ENCODE measurements around the gene SPTA1. TPM values are rescaled to one million over a fixed set of nuclear protein-coding genes. Genes with fewer than 3 reads are reported as not detected.

Gene SPTA1
- total RNA-seq, 1 donor from 2014 or later: 6.1 TPM

DNA sequence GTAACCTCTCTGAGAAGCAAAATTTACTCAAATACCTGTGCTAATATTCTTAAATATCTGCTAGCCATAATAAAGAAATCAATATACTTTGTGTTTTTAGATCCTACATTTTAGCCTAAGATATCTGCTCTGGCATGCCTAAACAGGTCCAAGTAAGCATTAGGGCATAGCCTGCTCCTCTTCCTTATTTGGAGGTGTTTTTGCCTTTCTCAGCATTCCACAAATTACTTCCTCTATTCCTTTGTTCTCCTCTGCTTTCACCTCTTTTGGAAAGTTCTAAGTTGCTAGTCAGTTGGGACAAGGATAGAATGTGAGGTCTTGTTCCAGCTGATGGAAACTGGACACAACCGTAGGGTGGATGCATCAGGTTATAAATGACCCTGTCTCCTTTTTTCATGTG, 99.6 kb downstream of the SPTA1 start:
- TF ChIP-seq, protein P1, sequence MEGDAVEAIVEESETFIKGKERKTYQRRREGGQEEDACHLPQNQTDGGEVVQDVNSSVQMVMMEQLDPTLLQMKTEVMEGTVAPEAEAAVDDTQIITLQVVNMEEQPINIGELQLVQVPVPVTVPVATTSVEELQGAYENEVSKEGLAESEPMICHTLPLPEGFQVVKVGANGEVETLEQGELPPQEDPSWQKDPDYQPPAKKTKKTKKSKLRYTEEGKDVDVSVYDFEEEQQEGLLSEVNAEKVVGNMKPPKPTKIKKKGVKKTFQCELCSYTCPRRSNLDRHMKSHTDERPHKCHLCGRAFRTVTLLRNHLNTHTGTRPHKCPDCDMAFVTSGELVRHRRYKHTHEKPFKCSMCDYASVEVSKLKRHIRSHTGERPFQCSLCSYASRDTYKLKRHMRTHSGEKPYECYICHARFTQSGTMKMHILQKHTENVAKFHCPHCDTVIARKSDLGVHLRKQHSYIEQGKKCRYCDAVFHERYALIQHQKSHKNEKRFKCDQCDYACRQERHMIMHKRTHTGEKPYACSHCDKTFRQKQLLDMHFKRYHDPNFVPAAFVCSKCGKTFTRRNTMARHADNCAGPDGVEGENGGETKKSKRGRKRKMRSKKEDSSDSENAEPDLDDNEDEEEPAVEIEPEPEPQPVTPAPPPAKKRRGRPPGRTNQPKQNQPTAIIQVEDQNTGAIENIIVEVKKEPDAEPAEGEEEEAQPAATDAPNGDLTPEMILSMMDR (IDR thresholded peaks at IDR 0.05; ENCODE audit: unreplicated experiment): no peak
- no peak for DNase-seq (ENCODE audit: low spot score)
- Mint-ChIP-seq H3K4me3 (ENCODE audit: unreplicated experiment) (no peak overlapping the region), H3K27me3 (ENCODE audit: unreplicated experiment) (no peaks in the 10 kb centered on the region), H3K27ac (ENCODE audit: unreplicated experiment) (no peak overlapping the region), H3K9me3 (ENCODE audit: unreplicated experiment) (no peaks in the 10 kb centered on the region), H3K36me3 (ENCODE audit: low read depth, unreplicated experiment) (peaks cover 3% of the 10 kb centered on the region), H3K4me1 (ENCODE audit: unreplicated experiment) (peaks cover 4% of the 10 kb centered on the region)

DNA sequence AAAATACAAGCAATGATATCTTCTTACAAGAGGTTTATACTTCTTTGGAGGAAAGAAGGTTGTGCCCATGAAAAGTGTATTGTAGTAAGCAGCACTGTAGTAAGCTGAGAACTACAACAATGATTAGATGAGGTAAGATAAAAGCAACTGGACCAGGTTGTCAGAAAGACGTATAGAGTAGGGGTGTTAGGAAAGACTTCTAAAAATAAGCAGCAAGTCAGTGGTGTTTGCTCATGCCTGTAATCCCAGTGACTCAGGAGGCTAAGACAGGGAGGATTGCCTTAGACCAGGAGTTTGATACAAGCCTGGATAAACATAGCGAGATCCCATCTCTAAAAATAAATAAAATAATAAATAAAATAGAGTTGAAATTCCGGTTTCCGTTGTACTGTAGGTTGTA, 102.6 kb downstream of the SPTA1 start:
- DNase-seq (ENCODE audit: low spot score): no peak
- H3K4me3 Mint-ChIP-seq (ENCODE audit: unreplicated experiment): no peak overlapping the region
- peaks cover 3% of the 10 kb centered on the region for H3K36me3 Mint-ChIP-seq (ENCODE audit: low read depth, unreplicated experiment)
- H3K9me3 Mint-ChIP-seq (ENCODE audit: unreplicated experiment): no peaks in the 10 kb centered on the region
- TF ChIP-seq, protein P1 (IDR thresholded peaks at IDR 0.05; ENCODE audit: unreplicated experiment): no peak
- no peaks in the 10 kb centered on the region for H3K27me3 Mint-ChIP-seq (ENCODE audit: unreplicated experiment)
- H3K4me1 Mint-ChIP-seq (ENCODE audit: unreplicated experiment): peaks cover 4% of the 10 kb centered on the region
- H3K27ac Mint-ChIP-seq (ENCODE audit: unreplicated experiment): no peak overlapping the region

DNA sequence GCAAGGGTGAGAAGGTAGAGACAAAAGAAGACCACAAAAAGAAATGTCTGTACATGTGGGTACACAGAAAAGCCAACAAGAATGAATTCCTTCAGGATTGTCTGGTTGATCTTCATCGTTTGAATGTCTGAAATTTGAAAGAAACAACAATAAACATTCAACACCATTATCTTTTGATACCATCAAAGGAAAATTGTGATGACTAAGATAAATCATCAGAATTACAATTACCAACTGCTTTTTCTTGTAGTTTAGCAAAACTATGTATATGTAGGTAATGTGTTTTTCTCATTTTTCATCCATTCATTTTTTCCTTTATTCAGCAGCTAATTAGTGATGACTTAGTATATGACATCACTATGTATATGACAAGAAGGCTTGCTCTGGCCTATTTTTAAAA, 106.8 kb downstream of the SPTA1 start, which contains the start of gene OR10X1:
TSS of gene OR10X1 (minus strand) at position 167 of the 400 bp plus-strand sequence. CDS start at position 167, 0 bp downstream.
- TF ChIP-seq, protein P1 (IDR thresholded peaks at IDR 0.05; ENCODE audit: unreplicated experiment): no peak
- Mint-ChIP-seq H3K36me3 (ENCODE audit: low read depth, unreplicated experiment) (no peaks in the 10 kb centered on the region), H3K4me1 (ENCODE audit: unreplicated experiment) (peaks cover 4% of the 10 kb centered on the region), H3K4me3 (ENCODE audit: unreplicated experiment) (no peak within 1 kb of the TSS), H3K27me3 (ENCODE audit: unreplicated experiment) (no peaks in the 10 kb centered on the region), H3K9me3 (ENCODE audit: unreplicated experiment) (no peaks in the 10 kb centered on the region), H3K27ac (ENCODE audit: unreplicated experiment) (no peak within 1 kb of the TSS)
- DNase-seq (ENCODE audit: low spot score): no peak

DNA sequence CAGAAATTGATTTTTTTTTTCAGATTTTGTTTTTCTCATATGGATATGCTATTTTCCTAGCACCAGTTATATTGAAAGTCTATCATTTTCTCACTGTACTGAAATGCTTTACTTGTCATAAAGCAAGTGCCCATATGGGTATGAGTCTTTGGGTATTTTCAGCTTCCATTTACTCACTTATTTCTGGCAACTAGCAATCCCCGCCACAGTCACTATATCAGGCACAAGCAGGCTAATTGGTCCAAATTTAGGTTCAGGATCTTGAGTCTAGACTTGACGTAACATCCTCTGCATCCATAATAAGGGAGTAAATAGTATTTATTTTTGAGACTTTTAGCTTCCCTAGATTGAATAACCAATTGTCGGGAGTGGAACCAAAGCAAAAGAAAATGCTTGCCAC, 109.0 kb downstream of the SPTA1 start:
- H3K9me3 Mint-ChIP-seq (ENCODE audit: unreplicated experiment): no peaks in the 10 kb centered on the region

DNA sequence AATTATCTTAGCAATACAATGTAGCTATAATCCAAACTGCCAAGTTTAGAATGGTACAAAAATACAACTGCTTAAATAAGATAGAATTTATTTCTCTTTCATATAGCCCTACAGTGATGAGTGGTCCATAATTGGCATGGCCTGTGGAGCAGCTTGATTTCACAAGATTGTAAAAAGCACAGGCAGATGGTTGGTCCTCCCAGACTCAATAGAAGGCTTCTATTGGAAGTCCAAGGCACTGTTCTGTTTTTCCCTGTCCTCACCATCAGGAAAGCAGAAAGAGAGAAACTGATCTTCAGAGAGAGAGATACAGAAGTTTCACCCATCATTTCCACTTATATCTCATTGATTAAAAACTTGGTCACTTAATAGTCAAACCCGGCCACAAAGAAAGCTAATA, 114.3 kb downstream of the SPTA1 start:
- Mint-ChIP-seq H3K9me3 (ENCODE audit: unreplicated experiment) (no peaks in the 10 kb centered on the region), H3K4me1 (ENCODE audit: unreplicated experiment) (no peaks in the 10 kb centered on the region), H3K27me3 (ENCODE audit: unreplicated experiment) (no peaks in the 10 kb centered on the region), H3K36me3 (ENCODE audit: low read depth, unreplicated experiment) (no peaks in the 10 kb centered on the region), H3K4me3 (ENCODE audit: unreplicated experiment) (no peak overlapping the region), H3K27ac (ENCODE audit: unreplicated experiment) (no peak overlapping the region)
- DNase-seq (ENCODE audit: low spot score): no peak
- TF ChIP-seq, protein P1 (IDR thresholded peaks at IDR 0.05; ENCODE audit: unreplicated experiment): no peak

More for the DNA sequence above, 109.0 kb downstream of the SPTA1 start:
- no peaks in the 10 kb centered on the region for H3K36me3 Mint-ChIP-seq (ENCODE audit: low read depth, unreplicated experiment)
- no peak for DNase-seq (ENCODE audit: low spot score)
- no peak overlapping the region for H3K4me3 Mint-ChIP-seq (ENCODE audit: unreplicated experiment)
- H3K4me1 Mint-ChIP-seq (ENCODE audit: unreplicated experiment): no peaks in the 10 kb centered on the region
- H3K27ac Mint-ChIP-seq (ENCODE audit: unreplicated experiment): no peak overlapping the region
- no peaks in the 10 kb centered on the region for H3K27me3 Mint-ChIP-seq (ENCODE audit: unreplicated experiment)
- TF ChIP-seq, protein P1 (IDR thresholded peaks at IDR 0.05; ENCODE audit: unreplicated experiment): no peak
